ENCODE measurements around the gene ADORA1. TPM values are rescaled to one million over a fixed set of nuclear protein-coding genes. Genes with fewer than 3 reads are reported as not detected.

ADORA1 gene
- total and polyA plus RNA-seq, 4 donors, result 0.33 to 1.1 (median 0.37) TPM

DNA sequence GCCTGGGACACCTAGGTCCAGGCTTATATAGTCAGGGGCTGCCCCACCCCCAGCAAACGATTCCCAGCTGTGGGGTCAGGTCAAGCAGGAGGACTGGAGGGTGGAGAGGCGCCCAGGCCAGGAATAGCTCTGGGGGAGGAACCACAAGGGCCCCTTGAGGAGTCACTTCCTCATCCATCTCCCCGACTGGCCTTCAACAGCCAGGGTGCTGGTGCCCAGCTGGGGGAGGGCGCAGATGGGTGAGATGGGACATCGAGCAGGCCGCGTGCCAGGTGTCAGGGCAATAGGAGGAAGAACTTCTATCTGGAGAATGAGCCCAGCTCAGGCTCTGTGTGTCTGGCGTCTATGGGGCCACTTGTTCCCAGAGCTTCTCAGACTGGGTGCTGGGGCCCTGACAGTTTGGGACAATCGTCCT is 48.3 kb downstream of the ADORA1 start:
- WGBS, result 73% methylated on average over 9 of the region's 9 CpGs
- Histone ChIP-seq H3K4me1 (ENCODE audit: control insufficient read depth in 4 of 4, insufficient read depth in 4 of 4, low read length in 3 of 4) (no peaks in the 10 kb centered on the region), H3K27ac (ENCODE audit: low read depth in 1 of 2, low read length in 2 of 2) (no peak overlapping the region), H3K27me3 (ENCODE audit: control insufficient read depth in 4 of 4, insufficient read depth in 4 of 4, low read length in 3 of 4) (no peaks in the 10 kb centered on the region), H3K36me3 (ENCODE audit: control insufficient read depth in 4 of 4, insufficient read depth in 3 of 4, low read depth in 1 of 4, low read length in 3 of 4) (no peaks in the 10 kb centered on the region), H3K4me3 (ENCODE audit: low read depth in 1 of 3, low read length in 3 of 3) (no peak overlapping the region), H3K9ac (ENCODE audit: low read depth in 1 of 2, low read length in 2 of 2) (no peak overlapping the region), H3K9me3 (ENCODE audit: control insufficient read depth in 4 of 4, low read length in 3 of 4) (no peaks in the 10 kb centered on the region)
- TF ChIP-seq RXRA (IDR thresholded peaks at IDR 0.05) (no peak), SP1 (IDR thresholded peaks at IDR 0.05) (no peak), HNF4G (IDR thresholded peaks at IDR 0.05) (no peak), YY1 (IDR thresholded peaks at IDR 0.05) (no peak), FOXA2 (IDR thresholded peaks at IDR 0.05) (no peak), HNF4A (conservative IDR thresholded peaks at IDR 0.05) (no peak), RAD21 (IDR thresholded peaks at IDR 0.05) (no peak), TAF1 (conservative IDR thresholded peaks at IDR 0.05) (no peak), GABPA (IDR thresholded peaks at IDR 0.05 in 1 of 2, conservative IDR thresholded peaks at IDR 0.05 in 1 of 2) (no peak), NR2F2 (IDR thresholded peaks at IDR 0.05) (no peak), EGR1 (IDR thresholded peaks at IDR 0.05; ENCODE audit: low read depth in 2 of 2) (no peak), FOXA1 (IDR thresholded peaks at IDR 0.05) (no peak), JUND (IDR thresholded peaks at IDR 0.05) (no peak)
- TF ChIP-seq, protein P1, sequence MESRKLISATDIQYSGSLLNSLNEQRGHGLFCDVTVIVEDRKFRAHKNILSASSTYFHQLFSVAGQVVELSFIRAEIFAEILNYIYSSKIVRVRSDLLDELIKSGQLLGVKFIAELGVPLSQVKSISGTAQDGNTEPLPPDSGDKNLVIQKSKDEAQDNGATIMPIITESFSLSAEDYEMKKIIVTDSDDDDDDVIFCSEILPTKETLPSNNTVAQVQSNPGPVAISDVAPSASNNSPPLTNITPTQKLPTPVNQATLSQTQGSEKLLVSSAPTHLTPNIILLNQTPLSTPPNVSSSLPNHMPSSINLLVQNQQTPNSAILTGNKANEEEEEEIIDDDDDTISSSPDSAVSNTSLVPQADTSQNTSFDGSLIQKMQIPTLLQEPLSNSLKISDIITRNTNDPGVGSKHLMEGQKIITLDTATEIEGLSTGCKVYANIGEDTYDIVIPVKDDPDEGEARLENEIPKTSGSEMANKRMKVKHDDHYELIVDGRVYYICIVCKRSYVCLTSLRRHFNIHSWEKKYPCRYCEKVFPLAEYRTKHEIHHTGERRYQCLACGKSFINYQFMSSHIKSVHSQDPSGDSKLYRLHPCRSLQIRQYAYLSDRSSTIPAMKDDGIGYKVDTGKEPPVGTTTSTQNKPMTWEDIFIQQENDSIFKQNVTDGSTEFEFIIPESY (IDR thresholded peaks at IDR 0.05), result no peak
- TF ChIP-seq, protein P2, sequence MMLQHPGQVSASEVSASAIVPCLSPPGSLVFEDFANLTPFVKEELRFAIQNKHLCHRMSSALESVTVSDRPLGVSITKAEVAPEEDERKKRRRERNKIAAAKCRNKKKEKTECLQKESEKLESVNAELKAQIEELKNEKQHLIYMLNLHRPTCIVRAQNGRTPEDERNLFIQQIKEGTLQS (IDR thresholded peaks at IDR 0.05), result no peak
- TF ChIP-seq, protein P3, sequence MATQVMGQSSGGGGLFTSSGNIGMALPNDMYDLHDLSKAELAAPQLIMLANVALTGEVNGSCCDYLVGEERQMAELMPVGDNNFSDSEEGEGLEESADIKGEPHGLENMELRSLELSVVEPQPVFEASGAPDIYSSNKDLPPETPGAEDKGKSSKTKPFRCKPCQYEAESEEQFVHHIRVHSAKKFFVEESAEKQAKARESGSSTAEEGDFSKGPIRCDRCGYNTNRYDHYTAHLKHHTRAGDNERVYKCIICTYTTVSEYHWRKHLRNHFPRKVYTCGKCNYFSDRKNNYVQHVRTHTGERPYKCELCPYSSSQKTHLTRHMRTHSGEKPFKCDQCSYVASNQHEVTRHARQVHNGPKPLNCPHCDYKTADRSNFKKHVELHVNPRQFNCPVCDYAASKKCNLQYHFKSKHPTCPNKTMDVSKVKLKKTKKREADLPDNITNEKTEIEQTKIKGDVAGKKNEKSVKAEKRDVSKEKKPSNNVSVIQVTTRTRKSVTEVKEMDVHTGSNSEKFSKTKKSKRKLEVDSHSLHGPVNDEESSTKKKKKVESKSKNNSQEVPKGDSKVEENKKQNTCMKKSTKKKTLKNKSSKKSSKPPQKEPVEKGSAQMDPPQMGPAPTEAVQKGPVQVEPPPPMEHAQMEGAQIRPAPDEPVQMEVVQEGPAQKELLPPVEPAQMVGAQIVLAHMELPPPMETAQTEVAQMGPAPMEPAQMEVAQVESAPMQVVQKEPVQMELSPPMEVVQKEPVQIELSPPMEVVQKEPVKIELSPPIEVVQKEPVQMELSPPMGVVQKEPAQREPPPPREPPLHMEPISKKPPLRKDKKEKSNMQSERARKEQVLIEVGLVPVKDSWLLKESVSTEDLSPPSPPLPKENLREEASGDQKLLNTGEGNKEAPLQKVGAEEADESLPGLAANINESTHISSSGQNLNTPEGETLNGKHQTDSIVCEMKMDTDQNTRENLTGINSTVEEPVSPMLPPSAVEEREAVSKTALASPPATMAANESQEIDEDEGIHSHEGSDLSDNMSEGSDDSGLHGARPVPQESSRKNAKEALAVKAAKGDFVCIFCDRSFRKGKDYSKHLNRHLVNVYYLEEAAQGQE (IDR thresholded peaks at IDR 0.05), result no peak
- TF ChIP-seq, protein P4, sequence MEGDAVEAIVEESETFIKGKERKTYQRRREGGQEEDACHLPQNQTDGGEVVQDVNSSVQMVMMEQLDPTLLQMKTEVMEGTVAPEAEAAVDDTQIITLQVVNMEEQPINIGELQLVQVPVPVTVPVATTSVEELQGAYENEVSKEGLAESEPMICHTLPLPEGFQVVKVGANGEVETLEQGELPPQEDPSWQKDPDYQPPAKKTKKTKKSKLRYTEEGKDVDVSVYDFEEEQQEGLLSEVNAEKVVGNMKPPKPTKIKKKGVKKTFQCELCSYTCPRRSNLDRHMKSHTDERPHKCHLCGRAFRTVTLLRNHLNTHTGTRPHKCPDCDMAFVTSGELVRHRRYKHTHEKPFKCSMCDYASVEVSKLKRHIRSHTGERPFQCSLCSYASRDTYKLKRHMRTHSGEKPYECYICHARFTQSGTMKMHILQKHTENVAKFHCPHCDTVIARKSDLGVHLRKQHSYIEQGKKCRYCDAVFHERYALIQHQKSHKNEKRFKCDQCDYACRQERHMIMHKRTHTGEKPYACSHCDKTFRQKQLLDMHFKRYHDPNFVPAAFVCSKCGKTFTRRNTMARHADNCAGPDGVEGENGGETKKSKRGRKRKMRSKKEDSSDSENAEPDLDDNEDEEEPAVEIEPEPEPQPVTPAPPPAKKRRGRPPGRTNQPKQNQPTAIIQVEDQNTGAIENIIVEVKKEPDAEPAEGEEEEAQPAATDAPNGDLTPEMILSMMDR (IDR thresholded peaks at IDR 0.05; ENCODE audit: low read depth, low read length, missing input control), result no peak
- TF ChIP-seq, protein P5, sequence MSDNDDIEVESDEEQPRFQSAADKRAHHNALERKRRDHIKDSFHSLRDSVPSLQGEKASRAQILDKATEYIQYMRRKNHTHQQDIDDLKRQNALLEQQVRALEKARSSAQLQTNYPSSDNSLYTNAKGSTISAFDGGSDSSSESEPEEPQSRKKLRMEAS (IDR thresholded peaks at IDR 0.05), result no peak
- no peak for DNase-seq (ENCODE audit: low spot score)
